GM18498 (cell line): ENCODE data around the gene LITAFD.
"Not testable (repeated sequence)": the region's sequence is repeated elsewhere in the genome, so short reads cannot be mapped to it uniquely, and the experiment has no call there.

ENCODE experiments used
- ATAC-seq: cut with Tn5 transposase; IDR thresholded peaks from one replicate; pipeline ENCODE4 v1.9.1; 2021; ENCODE audit warnings: mild to moderate bottlenecking, moderate library complexity; ENCODE audit not compliant: unreplicated experiment

Gene LITAFD

GRCh38 chr16:8882041-8882617 is at the start of gene LITAFD:
TSS of gene LITAFD (plus strand) at chr16:8882351. CDS start at chr16:8884356, 2,005 bp downstream.
- no peak for ATAC-seq

GRCh38 chr16:8832717-8833105 is 49.4 kb upstream of the LITAFD start:
- ATAC-seq, result no peak

GRCh38 chr16:8836797-8837196 is 45.4 kb upstream of the LITAFD start:
- ATAC-seq, result not testable (repeated sequence)

- ATAC-seq, result not testable (repeated sequence)
Measured at GRCh38 chr16:8837594-8837993, 44.6 kb upstream of the LITAFD start.

GRCh38 chr16:8842016-8842415 is 40.1 kb upstream of the LITAFD start:
- ATAC-seq, result not testable (repeated sequence)

GRCh38 chr16:8843296-8843695 is 38.9 kb upstream of the LITAFD start:
- ATAC-seq, result not testable (repeated sequence)

GRCh38 chr16:8845699-8846298 is 36.4 kb upstream of the LITAFD start:
- ATAC-seq, result no peak

- ATAC-seq, result no peak
Measured at GRCh38 chr16:8846401-8846932, 35.7 kb upstream of the LITAFD start.

GRCh38 chr16:8847145-8847544 is 35.0 kb upstream of the LITAFD start:
- ATAC-seq, result no peak

GRCh38 chr16:8847623-8848022 is 34.5 kb upstream of the LITAFD start:
- no peak for ATAC-seq

- no peak for ATAC-seq
Measured at GRCh38 chr16:8848231-8848938, 33.8 kb upstream of the LITAFD start.

GRCh38 chr16:8848939-8849391 is 33.2 kb upstream of the LITAFD start:
- no peak for ATAC-seq

- no peak for ATAC-seq
Measured at GRCh38 chr16:8849411-8850011, 32.6 kb upstream of the LITAFD start.

GRCh38 chr16:8850279-8850885 is 31.8 kb upstream of the LITAFD start:
- ATAC-seq, result no peak

- ATAC-seq, result no peak
Measured at GRCh38 chr16:8851761-8852403, 30.3 kb upstream of the LITAFD start.

GRCh38 chr16:8852534-8852933 is 29.6 kb upstream of the LITAFD start:
- no peak for ATAC-seq

GRCh38 chr16:8853150-8853549 is 29.0 kb upstream of the LITAFD start:
- no peak for ATAC-seq

GRCh38 chr16:8853611-8854010 is 28.5 kb upstream of the LITAFD start:
- ATAC-seq, result no peak

- no peak for ATAC-seq
Measured at GRCh38 chr16:8854298-8854948, 27.7 kb upstream of the LITAFD start.
